SU-DHL-6 (cell line): Measurements from ENCODE around the gene COL26A1.

ENCODE experiments used
- H2AFZ ChIP-seq: fragments of 200-600 bp; sonication (generic); 2 replicates; pipeline ENCODE4 v1.6.1; 2014; ENCODE audit warnings: low read depth, mild to moderate bottlenecking, moderate library complexity, mixed read lengths, antibody characterized with exemption, low read length; ENCODE audit not compliant: severe bottlenecking
- H3F3A ChIP-seq: fragments of 200-600 bp; shearing (Covaris generic); 2 replicates; pipeline ENCODE4 v1.6.0; 2016; ENCODE audit warnings: antibody characterized with exemption, mild to moderate bottlenecking; ENCODE audit not compliant: insufficient read depth
- H3K27ac ChIP-seq: fragments of 200-600 bp; sonication (generic); 2 replicates; pipeline ENCODE4 v1.5.1; 2016; ENCODE audit warnings: low read depth, mild to moderate bottlenecking, low read length, moderate library complexity, mixed read lengths
- H3K27me3 ChIP-seq: fragments of 200-600 bp; sonication (generic), shearing (Covaris generic); 2 replicates; pipeline ENCODE4 v1.6.0; 2014; ENCODE audit warnings: mild to moderate bottlenecking, low read length
- H3K36me3 ChIP-seq: fragments of 200-600 bp; sonication (generic); 2 replicates; pipeline ENCODE4 v1.6.1; 2014; ENCODE audit warnings: mild to moderate bottlenecking, low read length, mixed read lengths
- H3K4me2 ChIP-seq: fragments of 300-600, 200-600 bp; shearing (Covaris generic), sonication (generic); 2 replicates; pipeline ENCODE4 v1.6.0; 2014; ENCODE audit warnings: low read length, low read depth, mild to moderate bottlenecking; ENCODE audit not compliant: poor library complexity, severe bottlenecking
- H3K4me3 ChIP-seq: fragments of 200-600 bp; sonication (generic); 2 replicates; pipeline ENCODE4 v1.5.1; 2014; ENCODE audit warnings: antibody characterized with exemption, low read length, mild to moderate bottlenecking, mixed read lengths; ENCODE audit not compliant: insufficient read depth, poor library complexity, severe bottlenecking
- H3K79me2 ChIP-seq: fragments of 200-600 bp; sonication (generic); 2 replicates; pipeline ENCODE4 v1.6.1; 2014; ENCODE audit warnings: mild to moderate bottlenecking, low read length, moderate library complexity; ENCODE audit not compliant: insufficient read depth
- H3K9ac ChIP-seq: fragments of 200-600 bp; sonication (generic); 2 replicates; pipeline ENCODE4 v1.7.0; 2014; ENCODE audit warnings: mild to moderate bottlenecking, low read length
- H3K9me2 ChIP-seq: fragments of 200-600 bp; sonication (generic); replicated peaks from 2 replicates; pipeline ENCODE4 v1.6.1; 2014; ENCODE audit warnings: low read length; ENCODE audit not compliant: insufficient read depth
- H3K9me3 ChIP-seq: fragments of 200-600 bp; sonication (generic); 2 replicates; pipeline ENCODE4 v1.6.1; 2014; ENCODE audit warnings: low read length, mixed read lengths; ENCODE audit not compliant: insufficient read depth
- H4K20me1 ChIP-seq: fragments of 200-600 bp; sonication (generic); 2 replicates; pipeline ENCODE4 v1.6.1; 2014; ENCODE audit warnings: low read depth, mild to moderate bottlenecking, antibody characterized with exemption, low read length, moderate library complexity, mixed read lengths
- CTCF ChIP-seq: fragments of 200-600 bp; sonication (generic); IDR thresholded peaks from one replicate; pipeline ENCODE4 v1.5.1; 2017; ENCODE audit warnings: antibody characterized with exemption, mild to moderate bottlenecking, low read length, moderate library complexity; ENCODE audit not compliant: insufficient read depth, poor library complexity, severe bottlenecking
- EZH2phosphoT487 ChIP-seq: fragments of 200-600 bp; sonication (generic), shearing (Covaris generic); conservative IDR thresholded peaks from 2 replicates; pipeline ENCODE4 v1.6.1; 2018; ENCODE audit warnings: mild to moderate bottlenecking, antibody characterized with exemption, low read length, moderate library complexity, mixed read lengths

COL26A1 gene

DNA sequence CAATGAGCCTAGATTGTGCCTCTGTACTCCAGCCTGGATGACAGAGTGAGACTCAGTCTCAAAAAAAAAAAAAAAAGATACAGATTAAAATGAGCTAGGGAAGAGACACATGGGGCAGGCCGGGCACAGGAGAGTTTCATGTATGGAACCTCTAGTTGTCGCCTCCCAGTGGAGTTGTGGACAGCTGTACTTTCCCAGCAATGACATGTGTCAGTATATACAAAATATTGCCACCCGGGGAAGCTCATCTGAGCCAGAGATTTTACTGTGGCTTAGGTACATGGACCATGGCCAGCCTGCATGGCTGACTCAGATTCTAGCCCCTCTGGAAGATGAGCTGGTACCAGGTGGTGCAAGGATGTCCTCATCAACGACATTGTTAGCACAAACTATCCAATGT is 87.4 kb downstream of the COL26A1 start:
- Histone ChIP-seq H3K27me3 (no peaks in the 10 kb centered on the region), H2AFZ (no peak overlapping the region), H3K9ac (no peak overlapping the region), H3K9me2 (no peaks in the 10 kb centered on the region), H3K4me2 (no peak overlapping the region), H4K20me1 (no peaks in the 10 kb centered on the region), H3K4me3 (no peak overlapping the region), H3K9me3 (no peaks in the 10 kb centered on the region), H3F3A (no peaks in the 10 kb centered on the region), H3K36me3 (no peaks in the 10 kb centered on the region), H3K27ac (no peak overlapping the region), H3K79me2 (no peaks in the 10 kb centered on the region)
- TF ChIP-seq CTCF (no peak), EZH2phosphoT487 (no peak)

GRCh38 chr7:101453617-101454016 is 90.9 kb downstream of the COL26A1 start:
- TF ChIP-seq EZH2phosphoT487 (no peak), CTCF (no peak)
- H3K27me3 ChIP-seq, result no peaks in the 10 kb centered on the region
- no peak overlapping the region for H3K27ac ChIP-seq
- no peaks in the 10 kb centered on the region for H3K9me2 ChIP-seq
- no peak overlapping the region for H3K4me2 ChIP-seq
- H3F3A ChIP-seq, result no peaks in the 10 kb centered on the region
- H3K4me3 ChIP-seq, result no peak overlapping the region
- no peaks in the 10 kb centered on the region for H4K20me1 ChIP-seq
- H3K9me3 ChIP-seq, result no peaks in the 10 kb centered on the region
- no peak overlapping the region for H2AFZ ChIP-seq
- H3K79me2 ChIP-seq, result no peaks in the 10 kb centered on the region
- no peak overlapping the region for H3K9ac ChIP-seq
- H3K36me3 ChIP-seq, result no peaks in the 10 kb centered on the region

GRCh38 chr7:101457001-101457750 is 94.5 kb downstream of the COL26A1 start:
- Histone ChIP-seq H2AFZ (no peak overlapping the region), H3K79me2 (no peaks in the 10 kb centered on the region), H3K9me3 (no peaks in the 10 kb centered on the region), H3K27ac (no peak overlapping the region), H3K4me2 (no peak overlapping the region), H3K27me3 (no peaks in the 10 kb centered on the region), H3K4me3 (no peak overlapping the region), H3K9ac (no peak overlapping the region), H4K20me1 (no peaks in the 10 kb centered on the region), H3F3A (no peaks in the 10 kb centered on the region), H3K9me2 (no peaks in the 10 kb centered on the region), H3K36me3 (no peaks in the 10 kb centered on the region)
- TF ChIP-seq CTCF (no peak), EZH2phosphoT487 (no peak)
